ENCODE data around the gene SLK. TPM values are rescaled to one million over a fixed set of nuclear protein-coding genes. Genes with fewer than 3 reads are reported as not detected.

Gene SLK
- total and polyA plus RNA-seq, 5 donors = 12.7 to 40.5 (median 35.3) TPM

GRCh38 chr10:104032144-104032775, 65.3 kb downstream of the SLK start:
- Histone ChIP-seq H3K27me3 (ENCODE audit: control insufficient read depth, insufficient read depth) (no peaks in the 10 kb centered on the region), H3K9me3 (ENCODE audit: control insufficient read depth, low read length) (no peaks in the 10 kb centered on the region), H3K4me1 (ENCODE audit: control insufficient read depth, insufficient read depth, low read length) (peaks cover 2% of the 10 kb centered on the region), H3K4me3 (ENCODE audit: low read length) (no peak overlapping the region), H3K27ac (ENCODE audit: low read length) (no peak overlapping the region)
- 82% methylated on average over 7 of the region's 7 CpGs for WGBS
- intact Hi-C loops (cut with DNase I) = no loop called here
- ATAC-seq (no peak), DNase-seq (no peak)

- 76% methylated on average over 12 of the region's 12 CpGs for WGBS
- no peak overlapping the region for H3K4me3 ChIP-seq (ENCODE audit: low read length)
- DNase-seq (no peak), ATAC-seq (no peak)
- H3K4me1 ChIP-seq (ENCODE audit: control insufficient read depth, insufficient read depth, low read length) = peaks cover 2% of the 10 kb centered on the region
- H3K27ac ChIP-seq (ENCODE audit: low read length) = no peak overlapping the region
- intact Hi-C loops (cut with DNase I) = no loop called here
- H3K9me3 ChIP-seq (ENCODE audit: control insufficient read depth, low read length) = no peaks in the 10 kb centered on the region
- no peaks in the 10 kb centered on the region for H3K27me3 ChIP-seq (ENCODE audit: control insufficient read depth, insufficient read depth)
These were observed 66.5 kb downstream of the SLK start for GRCh38 chr10:104033401-104033930.

- H3K9me3 ChIP-seq (ENCODE audit: control insufficient read depth, low read length) = no peaks in the 10 kb centered on the region
- 77% methylated on average over 11 of the region's 11 CpGs for WGBS
These were observed 67.0 kb downstream of the SLK start for GRCh38 chr10:104033966-104034365.

GRCh38 chr10:104034401-104035193, 67.7 kb downstream of the SLK start:
- ATAC-seq (peak in 1 of 2 donors; percentile 11), DNase-seq (peak in 1 of 3 donors; percentile 45)
- H3K4me3 ChIP-seq (ENCODE audit: low read length) = no peak overlapping the region
- intact Hi-C loops (cut with DNase I) = no loop called here
- no peaks in the 10 kb centered on the region for H3K27me3 ChIP-seq (ENCODE audit: control insufficient read depth, insufficient read depth)
- 64% methylated on average over 23 of the region's 23 CpGs for WGBS
- no peaks in the 10 kb centered on the region for H3K4me1 ChIP-seq (ENCODE audit: control insufficient read depth, insufficient read depth, low read length)
- H3K9me3 ChIP-seq (ENCODE audit: control insufficient read depth, low read length) = no peaks in the 10 kb centered on the region
- no peak overlapping the region for H3K27ac ChIP-seq (ENCODE audit: low read length)

More at GRCh38 chr10:104033966-104034365, 67.0 kb downstream of the SLK start:
- H3K4me3 ChIP-seq (ENCODE audit: low read length) = no peak overlapping the region
- DNase-seq (no peak), ATAC-seq (no peak)
- H3K4me1 ChIP-seq (ENCODE audit: control insufficient read depth, insufficient read depth, low read length) = peaks cover 2% of the 10 kb centered on the region
- intact Hi-C loops (cut with DNase I) = no loop called here
- no peak overlapping the region for H3K27ac ChIP-seq (ENCODE audit: low read length)
- H3K27me3 ChIP-seq (ENCODE audit: control insufficient read depth, insufficient read depth) = no peaks in the 10 kb centered on the region

GRCh38 chr10:104035194-104036068, 68.5 kb downstream of the SLK start:
- DNase-seq (no peak), ATAC-seq (peak in 1 of 2 donors; percentile 16)
- H3K4me1 ChIP-seq (ENCODE audit: control insufficient read depth, insufficient read depth, low read length) = no peaks in the 10 kb centered on the region
- WGBS = 79% methylated on average over 18 of the region's 18 CpGs
- no peak overlapping the region for H3K4me3 ChIP-seq (ENCODE audit: low read length)
- intact Hi-C loops (cut with DNase I) = no loop called here
- H3K27ac ChIP-seq (ENCODE audit: low read length) = no peak overlapping the region
- no peaks in the 10 kb centered on the region for H3K9me3 ChIP-seq (ENCODE audit: control insufficient read depth, low read length)
- no peaks in the 10 kb centered on the region for H3K27me3 ChIP-seq (ENCODE audit: control insufficient read depth, insufficient read depth)

GRCh38 chr10:104036069-104036384, 69.1 kb downstream of the SLK start:
- DNase-seq (no peak), ATAC-seq (peak; percentile 35 to 39)
- Histone ChIP-seq H3K27ac (ENCODE audit: low read length) (no peak overlapping the region), H3K4me3 (ENCODE audit: low read length) (no peak overlapping the region), H3K27me3 (ENCODE audit: control insufficient read depth, insufficient read depth) (no peaks in the 10 kb centered on the region), H3K4me1 (ENCODE audit: control insufficient read depth, insufficient read depth, low read length) (no peaks in the 10 kb centered on the region), H3K9me3 (ENCODE audit: control insufficient read depth, low read length) (no peaks in the 10 kb centered on the region)
- intact Hi-C loops (cut with DNase I) = no loop called here
- WGBS = 65% methylated on average over 3 of the region's 3 CpGs

GRCh38 chr10:104036518-104037260, 69.7 kb downstream of the SLK start:
- no peak for ATAC-seq
- no peak overlapping the region for H3K27ac ChIP-seq (ENCODE audit: low read length)
- H3K4me3 ChIP-seq (ENCODE audit: low read length) = no peak overlapping the region
- no peaks in the 10 kb centered on the region for H3K4me1 ChIP-seq (ENCODE audit: control insufficient read depth, insufficient read depth, low read length)
- WGBS = 73% methylated on average over 21 of the region's 21 CpGs
- intact Hi-C loops (cut with DNase I) = no loop called here
- H3K9me3 ChIP-seq (ENCODE audit: control insufficient read depth, low read length) = no peaks in the 10 kb centered on the region
- H3K27me3 ChIP-seq (ENCODE audit: control insufficient read depth, insufficient read depth) = no peaks in the 10 kb centered on the region
- DNase-seq = peak in 1 of 3 donors; percentile 42

- no peak for ATAC-seq
- Histone ChIP-seq H3K4me3 (ENCODE audit: low read length) (no peak overlapping the region), H3K27me3 (ENCODE audit: control insufficient read depth, insufficient read depth) (no peaks in the 10 kb centered on the region), H3K27ac (ENCODE audit: low read length) (no peak overlapping the region), H3K4me1 (ENCODE audit: control insufficient read depth, insufficient read depth, low read length) (no peaks in the 10 kb centered on the region), H3K9me3 (ENCODE audit: control insufficient read depth, low read length) (no peaks in the 10 kb centered on the region)
- DNase-seq = no peak
- intact Hi-C loops (cut with DNase I) = no loop called here
- WGBS = 83% methylated on average over 16 of the region's 16 CpGs
These were observed 70.5 kb downstream of the SLK start for GRCh38 chr10:104037261-104037951.

- H3K4me1 ChIP-seq (ENCODE audit: control insufficient read depth, insufficient read depth, low read length) = no peaks in the 10 kb centered on the region
These were observed 71.6 kb downstream of the SLK start for GRCh38 chr10:104038537-104038936.

More at GRCh38 chr10:104038537-104038936, 71.6 kb downstream of the SLK start:
- WGBS = 82% methylated on average over 8 of the region's 8 CpGs
- no peak overlapping the region for H3K27ac ChIP-seq (ENCODE audit: low read length)
- ATAC-seq (no peak), DNase-seq (no peak)
- intact Hi-C loops (cut with DNase I) = no loop called here
- no peaks in the 10 kb centered on the region for H3K27me3 ChIP-seq (ENCODE audit: control insufficient read depth, insufficient read depth)
- H3K4me3 ChIP-seq (ENCODE audit: low read length) = no peak overlapping the region
- no peaks in the 10 kb centered on the region for H3K9me3 ChIP-seq (ENCODE audit: control insufficient read depth, low read length)
